ENCODE results near the gene SAMMSON. TPM values are rescaled to one million over a fixed set of nuclear protein-coding genes. Genes with fewer than 3 reads are reported as not detected.

SAMMSON gene
- total RNA-seq, 3 donors from 2014 or later: 0.98 TPM; not detected in 2

DNA sequence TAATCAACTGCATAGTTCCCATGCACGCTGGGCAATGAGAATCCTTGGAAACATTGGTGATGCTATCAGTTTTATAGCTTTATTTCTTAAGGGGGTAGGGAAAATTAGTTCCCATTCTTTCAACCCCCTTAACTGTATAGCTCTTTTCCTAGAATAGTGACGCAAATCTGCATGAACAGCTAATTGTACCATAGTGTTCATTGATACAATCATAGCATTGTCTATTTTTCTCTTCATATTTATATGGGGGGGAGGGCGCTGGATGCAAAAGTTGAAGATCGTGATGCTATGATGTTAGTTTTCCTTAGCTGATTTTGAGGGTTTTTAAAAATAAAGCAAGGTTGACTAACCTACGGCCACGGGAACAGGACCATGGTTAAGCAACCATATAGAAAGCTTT is 32.4 kb upstream of the SAMMSON start:
- Histone ChIP-seq H3K9me3 (no peaks in the 10 kb centered on the region), H3K36me3 (no peaks in the 10 kb centered on the region), H3K4me3 (no peak overlapping the region), H3K4me1 (no peaks in the 10 kb centered on the region), H3K27me3 (no peaks in the 10 kb centered on the region), H3K27ac (no peak overlapping the region)
- intact Hi-C loops (cut with DNase I; ENCODE audit: low total_unique reads): no loop called here
- TF ChIP-seq, protein P1, sequence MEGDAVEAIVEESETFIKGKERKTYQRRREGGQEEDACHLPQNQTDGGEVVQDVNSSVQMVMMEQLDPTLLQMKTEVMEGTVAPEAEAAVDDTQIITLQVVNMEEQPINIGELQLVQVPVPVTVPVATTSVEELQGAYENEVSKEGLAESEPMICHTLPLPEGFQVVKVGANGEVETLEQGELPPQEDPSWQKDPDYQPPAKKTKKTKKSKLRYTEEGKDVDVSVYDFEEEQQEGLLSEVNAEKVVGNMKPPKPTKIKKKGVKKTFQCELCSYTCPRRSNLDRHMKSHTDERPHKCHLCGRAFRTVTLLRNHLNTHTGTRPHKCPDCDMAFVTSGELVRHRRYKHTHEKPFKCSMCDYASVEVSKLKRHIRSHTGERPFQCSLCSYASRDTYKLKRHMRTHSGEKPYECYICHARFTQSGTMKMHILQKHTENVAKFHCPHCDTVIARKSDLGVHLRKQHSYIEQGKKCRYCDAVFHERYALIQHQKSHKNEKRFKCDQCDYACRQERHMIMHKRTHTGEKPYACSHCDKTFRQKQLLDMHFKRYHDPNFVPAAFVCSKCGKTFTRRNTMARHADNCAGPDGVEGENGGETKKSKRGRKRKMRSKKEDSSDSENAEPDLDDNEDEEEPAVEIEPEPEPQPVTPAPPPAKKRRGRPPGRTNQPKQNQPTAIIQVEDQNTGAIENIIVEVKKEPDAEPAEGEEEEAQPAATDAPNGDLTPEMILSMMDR (IDR thresholded peaks at IDR 0.05): no peak
- TF ChIP-seq POLR2A (IDR thresholded peaks at IDR 0.05) (no peak), POLR2AphosphoS5 (IDR thresholded peaks at IDR 0.05) (no peak)
- DNase-seq (ENCODE audit: low spot score in 2 of 2): no peak

DNA sequence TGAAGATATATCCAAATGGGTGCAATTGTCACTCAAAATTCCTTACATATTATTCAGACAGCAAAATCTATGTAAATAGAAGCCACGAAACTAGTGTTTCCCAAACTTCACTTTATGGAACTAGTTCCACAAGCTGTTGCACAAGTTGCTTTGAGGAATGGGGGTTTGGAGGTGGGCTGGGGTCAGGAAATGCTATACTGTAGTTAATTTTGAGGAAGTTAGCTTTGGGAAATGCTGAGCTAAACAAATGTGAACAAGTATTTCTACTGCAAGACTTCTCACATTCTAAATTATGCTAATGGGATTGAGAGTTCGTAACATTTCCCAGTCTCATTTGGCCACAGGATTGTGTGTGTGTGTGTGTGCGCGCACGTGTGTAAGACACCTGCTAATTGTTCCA is 28.7 kb upstream of the SAMMSON start:
- H3K27me3 ChIP-seq: no peaks in the 10 kb centered on the region
- TF ChIP-seq, protein P1 (IDR thresholded peaks at IDR 0.05): no peak
- TF ChIP-seq POLR2AphosphoS5 (IDR thresholded peaks at IDR 0.05): no peak
- no peak for TF ChIP-seq POLR2A (IDR thresholded peaks at IDR 0.05)
- H3K4me1 ChIP-seq: peaks cover 0 to 4% of the 10 kb centered on the region in 2 donors
- H3K36me3 ChIP-seq: no peaks in the 10 kb centered on the region
- no peak for DNase-seq (ENCODE audit: low spot score in 2 of 2)
- no peak overlapping the region for H3K4me3 ChIP-seq
- H3K27ac ChIP-seq: no peak overlapping the region
- intact Hi-C loops (cut with DNase I; ENCODE audit: low total_unique reads): no loop called here
- no peaks in the 10 kb centered on the region for H3K9me3 ChIP-seq

DNA sequence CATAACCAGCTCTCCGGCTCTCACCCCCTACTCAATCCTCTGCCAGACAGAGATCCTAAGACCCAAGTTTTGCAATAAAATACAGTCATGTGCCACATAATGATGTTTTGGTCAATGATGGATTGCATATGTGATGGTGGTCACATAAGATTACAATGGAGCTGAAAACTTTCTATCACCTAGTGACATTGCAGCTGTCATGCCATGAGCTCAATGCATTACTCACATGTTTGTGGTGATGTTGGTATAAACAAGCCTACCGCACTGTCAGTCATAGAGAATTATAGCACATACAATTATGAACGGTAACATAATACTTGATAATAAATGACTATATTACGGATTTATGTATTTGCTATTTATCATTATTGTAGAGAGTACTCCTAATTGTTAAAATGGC is 26.9 kb upstream of the SAMMSON start:
- TF ChIP-seq POLR2AphosphoS5 (IDR thresholded peaks at IDR 0.05) (no peak), POLR2A (IDR thresholded peaks at IDR 0.05) (no peak)
- TF ChIP-seq, protein P1 (IDR thresholded peaks at IDR 0.05): no peak
- H3K27me3 ChIP-seq: no peaks in the 10 kb centered on the region
- intact Hi-C loops (cut with DNase I; ENCODE audit: low total_unique reads): no loop called here
- DNase-seq (ENCODE audit: low spot score in 2 of 2): no peak
- H3K27ac ChIP-seq: no peak overlapping the region
- H3K36me3 ChIP-seq: no peaks in the 10 kb centered on the region
- peaks cover 0 to 3% of the 10 kb centered on the region in 2 donors for H3K9me3 ChIP-seq
- no peak overlapping the region for H3K4me3 ChIP-seq
- peaks cover 0 to 4% of the 10 kb centered on the region in 2 donors for H3K4me1 ChIP-seq

DNA sequence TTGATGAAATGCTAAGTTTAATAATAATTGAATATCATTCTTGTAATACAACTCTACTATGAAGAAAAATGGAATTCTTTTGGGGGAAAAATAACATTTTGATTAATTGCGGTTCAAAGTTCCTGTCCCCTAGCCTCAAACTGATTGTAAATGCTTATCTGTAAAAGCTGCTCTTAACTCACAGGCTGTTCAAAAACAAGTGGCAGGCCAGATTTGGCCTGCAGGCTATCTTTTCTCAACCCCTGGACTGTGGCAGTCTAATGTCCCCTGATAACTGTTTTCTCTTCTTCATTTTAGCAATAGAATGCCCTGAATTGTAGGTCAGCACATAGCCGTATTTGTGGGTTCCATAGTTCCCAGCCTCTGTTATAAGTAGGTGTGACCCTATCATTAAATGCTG is 23.5 kb upstream of the SAMMSON start:
- Histone ChIP-seq H3K9me3 (peaks cover 15 to 16% of the 10 kb centered on the region in 2 donors), H3K27me3 (no peaks in the 10 kb centered on the region), H3K4me3 (no peak overlapping the region), H3K27ac (no peak overlapping the region), H3K36me3 (no peaks in the 10 kb centered on the region), H3K4me1 (peaks cover 0 to 4% of the 10 kb centered on the region in 2 donors)
- DNase-seq (ENCODE audit: low spot score in 2 of 2): no peak
- intact Hi-C loops (cut with DNase I; ENCODE audit: low total_unique reads): no loop called here
- TF ChIP-seq POLR2AphosphoS5 (IDR thresholded peaks at IDR 0.05): no peak
- no peak for TF ChIP-seq POLR2A (IDR thresholded peaks at IDR 0.05)
- TF ChIP-seq, protein P1 (IDR thresholded peaks at IDR 0.05): no peak

DNA sequence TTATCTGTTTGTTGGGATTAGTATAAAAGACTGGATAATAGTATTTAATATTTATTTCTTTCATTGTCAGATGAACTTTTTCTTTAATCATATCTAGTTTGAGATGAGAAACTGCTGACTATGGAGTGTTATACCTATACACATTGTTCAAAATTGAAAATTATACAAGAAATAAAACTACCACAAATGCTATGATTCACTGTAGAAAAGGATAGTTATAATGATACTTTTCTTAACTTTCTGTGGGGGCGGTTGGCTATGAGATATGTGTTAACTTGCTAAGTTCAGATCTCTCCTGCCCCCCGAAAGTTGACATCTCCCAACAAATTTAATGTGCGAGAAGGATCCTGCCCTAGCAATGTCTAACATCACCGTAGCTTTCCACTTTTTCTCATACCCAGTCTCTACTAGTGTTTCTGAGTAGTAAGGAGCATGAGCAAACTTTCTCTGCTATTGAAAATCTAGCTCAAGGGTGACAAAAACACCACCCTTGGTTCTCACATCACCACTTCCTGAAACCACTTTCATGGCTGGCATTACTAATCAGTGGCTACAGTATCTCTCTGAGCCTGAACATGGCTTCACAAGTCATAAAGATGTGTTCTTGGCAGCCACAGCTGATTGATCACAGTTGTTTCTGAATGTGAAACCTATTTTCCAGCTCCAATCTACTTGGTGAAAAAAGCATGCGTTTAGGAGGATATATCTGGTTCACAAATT is 15.8 kb upstream of the SAMMSON start:
- intact Hi-C loops (cut with DNase I; ENCODE audit: low total_unique reads): no loop called here
- peaks cover 2 to 8% of the 10 kb centered on the region in 2 donors for H3K9me3 ChIP-seq
- no peak for TF ChIP-seq POLR2AphosphoS5 (IDR thresholded peaks at IDR 0.05)
- TF ChIP-seq POLR2A (IDR thresholded peaks at IDR 0.05): no peak
- TF ChIP-seq, protein P1 (IDR thresholded peaks at IDR 0.05): no peak

More for the DNA sequence above, 15.8 kb upstream of the SAMMSON start:
- Histone ChIP-seq H3K4me1 (no peaks in the 10 kb centered on the region), H3K27ac (no peak overlapping the region), H3K4me3 (no peak overlapping the region), H3K27me3 (no peaks in the 10 kb centered on the region), H3K36me3 (no peaks in the 10 kb centered on the region)
- DNase-seq (ENCODE audit: low spot score in 2 of 2): no peak

Data from breast epithelium (tissue), 4 donors.